NK-92 treated with Interleukin-12 subunit alpha and Interleukin-12 subunit beta, amount 100 ng/mL, for 24 hours (cell line): ENCODE data around the gene SHF.
"Not testable (repeated sequence)": the region's sequence is repeated elsewhere in the genome, so short reads cannot be mapped to it uniquely, and the experiment has no call there.

Source experiments
- DNase-seq: peaks from one replicate; lab custom pipeline; 2025; lab: John Stamatoyannopoulos, UW

Gene SHF

DNA sequence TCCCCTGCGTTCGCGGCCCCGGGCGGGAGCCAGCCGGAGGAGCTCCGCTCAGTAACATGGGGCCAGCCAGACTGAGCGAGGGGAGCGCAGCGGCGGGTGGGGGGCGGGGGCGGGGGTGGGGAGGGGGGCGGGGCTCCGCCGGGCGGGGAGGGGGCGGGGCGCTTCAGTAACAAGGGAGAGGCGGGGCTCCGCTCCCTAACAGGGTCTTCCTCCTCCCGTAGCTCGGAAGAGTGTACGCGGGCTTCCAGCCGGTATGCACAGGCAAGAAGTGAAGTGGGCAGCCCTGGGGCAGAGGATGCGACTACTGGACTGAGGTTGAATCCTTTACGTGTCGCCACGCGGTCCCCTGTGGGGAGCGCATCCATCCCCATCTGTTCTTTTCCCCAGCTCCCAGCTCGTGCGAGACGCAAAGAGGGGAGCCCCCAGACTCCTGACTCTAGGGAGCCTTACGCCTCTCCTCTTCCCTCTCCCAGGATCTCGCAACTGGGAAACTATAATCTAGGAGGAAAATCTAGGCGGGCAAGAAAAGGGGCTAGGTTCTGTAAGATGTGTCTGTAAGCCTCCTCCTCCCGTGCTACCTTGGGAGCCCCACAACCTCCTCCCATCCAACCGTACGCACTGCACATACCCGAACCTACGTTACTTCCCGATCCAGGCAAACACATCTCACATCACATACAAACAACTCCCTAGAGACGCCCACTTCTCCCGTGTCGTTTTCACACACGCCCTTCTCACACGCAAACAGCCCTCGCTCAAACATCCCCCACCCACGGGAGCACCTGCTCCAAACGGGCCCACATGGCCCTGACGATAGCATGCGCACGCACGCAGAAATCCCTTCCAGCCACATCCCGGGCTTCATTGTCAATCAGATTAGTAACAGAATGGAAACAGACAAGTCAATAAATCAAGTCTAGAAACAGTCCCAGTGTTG is at the start of gene SHF:
TSS of gene SHF (minus strand) at position 73 of the 937 bp plus-strand sequence. CDS start at position 58, 15 bp downstream.
- no peak for DNase-seq

- not testable (repeated sequence) for DNase-seq
Measured at GRCh38 chr15:45236806-45237205, 49.0 kb upstream of the SHF start.

DNA sequence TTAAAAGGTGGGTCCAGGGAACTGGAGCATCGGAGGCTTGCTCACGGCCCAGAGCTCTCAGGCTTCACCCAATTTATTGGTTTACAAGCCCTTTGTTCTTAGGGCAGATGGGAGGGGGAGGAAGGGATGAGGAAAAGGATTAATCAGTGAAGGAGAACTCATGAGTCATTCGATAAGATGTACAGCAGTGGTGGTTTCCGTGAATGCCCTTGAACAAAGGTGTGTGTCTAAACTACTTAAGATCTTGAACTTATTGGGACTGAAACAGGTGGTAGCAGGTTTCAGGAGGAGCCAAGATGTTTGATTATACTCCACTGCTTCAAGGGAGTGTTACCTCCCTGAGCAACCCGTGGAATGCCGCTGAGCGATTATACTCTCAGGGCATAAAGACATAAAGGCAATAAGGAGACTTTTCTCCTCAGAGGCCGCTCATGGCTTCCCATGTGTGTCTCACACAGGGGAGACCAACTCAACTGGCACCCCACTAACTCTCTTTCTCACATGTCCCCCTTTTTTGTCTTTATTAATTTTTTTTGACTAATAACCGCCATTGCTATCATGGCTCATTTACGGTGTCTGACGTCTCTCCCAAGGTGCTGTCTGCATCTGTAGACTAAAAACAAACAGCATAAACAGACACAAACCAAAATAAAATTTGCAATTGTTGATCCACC is 46.9 kb upstream of the SHF start:
- no peak for DNase-seq

GRCh38 chr15:45231864-45232562 is 44.2 kb upstream of the SHF start:
- DNase-seq, result no peak

GRCh38 chr15:45231132-45231531 is 43.4 kb upstream of the SHF start:
- no peak for DNase-seq

DNA sequence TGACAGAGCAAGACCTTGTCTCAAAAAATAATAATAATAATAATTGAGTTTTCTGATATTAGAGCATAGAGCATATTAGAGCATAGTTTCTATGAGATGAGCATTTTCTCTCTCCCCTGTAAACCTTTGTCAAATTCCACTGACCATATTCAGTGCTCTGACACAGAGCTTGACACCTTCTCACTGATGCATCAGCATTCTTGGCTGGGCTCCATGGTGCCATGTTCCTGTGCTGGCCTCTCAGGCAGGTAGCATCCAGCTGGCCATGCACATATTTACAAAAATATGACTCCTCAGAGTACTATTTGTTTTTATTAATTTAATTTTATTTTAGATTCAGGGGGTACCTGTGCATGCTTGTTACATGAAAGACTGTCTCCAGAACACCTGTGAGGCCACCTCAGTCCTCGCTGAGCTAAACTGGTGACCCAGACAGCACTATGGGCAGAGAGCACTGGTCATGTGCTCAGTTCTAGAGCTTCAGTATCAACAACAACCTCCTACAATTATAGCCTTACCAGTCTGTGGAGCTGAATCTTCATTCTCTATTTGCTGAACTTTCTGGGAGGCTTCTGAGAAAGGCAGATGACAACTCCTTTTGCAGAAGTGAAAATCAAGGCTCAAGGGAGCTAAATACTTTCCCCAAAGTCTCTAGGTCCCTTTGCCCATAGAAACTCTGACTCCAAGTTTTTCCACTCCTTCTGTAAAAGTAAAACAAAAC is 42.6 kb upstream of the SHF start:
- DNase-seq, result no peak

GRCh38 chr15:45228931-45229330 is 41.2 kb upstream of the SHF start:
- no peak for DNase-seq

GRCh38 chr15:45225506-45226273 is 37.9 kb upstream of the SHF start:
- DNase-seq, result no peak

- no peak for DNase-seq
Measured at GRCh38 chr15:45224621-45225217, 37.0 kb upstream of the SHF start.

DNA sequence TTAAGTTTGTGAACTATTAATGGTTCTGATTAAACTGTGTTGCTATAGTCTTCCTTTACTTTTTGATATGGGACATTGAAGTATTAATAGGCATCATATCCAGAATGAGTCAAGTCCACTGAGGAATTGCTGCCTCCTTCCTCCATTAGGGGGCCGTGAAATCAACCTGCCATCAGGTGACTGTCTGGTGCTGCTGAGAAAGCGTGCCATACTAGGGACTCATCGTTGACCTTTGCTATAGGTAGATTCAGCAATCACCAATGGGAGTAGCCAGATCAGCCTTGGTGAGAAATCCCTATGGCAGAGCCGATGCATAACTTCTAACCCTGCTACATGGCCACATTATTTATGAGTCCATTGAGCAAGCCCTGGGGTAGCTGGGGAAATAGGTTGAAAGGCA is 34.2 kb upstream of the SHF start:
- DNase-seq, result no peak

- DNase-seq, result no peak
Measured at GRCh38 chr15:45221053-45221599, 33.4 kb upstream of the SHF start.

DNA sequence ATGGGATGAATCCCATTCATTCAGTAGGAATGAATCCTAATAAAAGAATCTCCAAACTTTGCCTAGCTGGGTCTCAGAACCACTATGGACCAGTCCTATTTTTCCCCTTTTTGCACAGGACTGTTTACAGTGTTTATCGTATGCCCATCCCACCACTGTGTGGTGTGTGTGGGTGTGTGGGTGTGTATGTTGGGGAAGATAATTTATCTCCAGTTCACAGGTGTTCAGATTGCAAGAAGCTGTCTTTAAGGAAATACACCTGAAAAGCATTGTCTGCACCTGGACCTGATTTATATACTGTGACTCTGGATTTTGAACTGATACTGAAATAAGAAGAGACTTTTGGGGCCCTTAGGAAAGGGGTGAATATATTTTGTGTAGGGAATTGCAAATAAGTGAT is 24.7 kb upstream of the SHF start:
- DNase-seq, result no peak

- DNase-seq, result peak; percentile 50
Measured at GRCh38 chr15:45205192-45205591, 17.4 kb upstream of the SHF start.

- DNase-seq, result no peak
Measured at GRCh38 chr15:45203182-45203581, 15.4 kb upstream of the SHF start.

DNA sequence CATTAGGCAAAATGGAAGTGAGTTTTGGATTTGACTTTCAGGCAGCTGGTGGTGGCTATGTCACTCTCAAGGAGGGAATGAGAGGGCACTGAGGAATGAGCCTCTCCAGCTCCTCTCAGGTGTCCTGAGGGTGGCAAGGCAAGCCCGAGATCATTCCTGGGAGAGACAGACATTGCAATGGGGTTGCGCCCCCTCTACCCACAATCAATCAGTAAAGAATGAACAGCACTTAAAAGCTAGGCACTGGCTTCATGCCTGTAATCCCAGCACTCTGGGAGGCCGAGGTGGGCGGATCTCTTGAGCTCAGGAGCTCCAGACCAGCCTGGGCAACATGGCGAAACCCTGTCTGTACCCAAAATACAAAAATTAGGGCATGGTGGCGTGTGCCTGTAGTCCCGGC is 14.1 kb upstream of the SHF start:
- DNase-seq, result no peak

- DNase-seq, result no peak
Measured at GRCh38 chr15:45201557-45201859, 13.7 kb upstream of the SHF start.

GRCh38 chr15:45200799-45201556 is 13.2 kb upstream of the SHF start:
- DNase-seq, result peak; percentile 83

DNA sequence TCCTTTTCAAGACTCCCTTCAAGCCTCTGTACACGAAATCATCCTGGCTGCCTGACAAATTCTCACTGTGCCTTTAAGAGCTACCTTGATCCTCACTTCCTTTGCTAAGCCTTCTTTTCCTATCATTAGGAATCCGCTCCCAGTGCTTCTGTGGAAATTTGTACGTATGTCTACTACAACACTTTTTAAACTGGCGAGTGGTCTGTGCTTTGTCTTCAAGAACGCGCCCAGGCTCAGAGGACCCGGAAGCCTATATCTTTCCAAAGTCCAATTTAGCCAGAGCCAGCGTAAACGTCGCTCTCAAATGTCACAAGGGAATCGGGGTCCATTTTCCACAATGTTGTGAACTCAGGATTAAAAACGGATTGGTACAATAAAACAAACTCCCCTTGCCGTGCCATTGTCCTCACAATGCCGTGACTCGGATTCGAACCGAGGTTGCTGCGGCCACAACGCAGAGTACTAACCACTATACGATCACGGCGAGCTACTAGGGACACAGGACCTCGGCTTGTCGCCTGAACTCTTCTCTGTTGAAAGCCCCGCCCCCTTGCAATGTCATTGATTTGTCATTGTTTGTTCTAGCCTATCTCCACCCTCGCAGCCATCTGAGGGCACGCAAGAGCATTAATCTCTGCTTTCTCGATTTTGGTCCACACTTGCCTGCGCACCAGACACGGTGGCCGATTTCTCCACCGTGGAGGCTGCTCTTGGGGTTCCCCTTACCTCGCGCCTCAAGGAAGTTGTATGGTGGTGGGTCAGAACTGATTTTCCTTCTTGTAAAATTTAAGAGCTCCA is 12.4 kb upstream of the SHF start:
- DNase-seq, result peak; percentile 89
